HK-2 (cell line): ENCODE results near the gene BBS5.
"Not testable (repeated sequence)": the region's sequence is repeated elsewhere in the genome, so short reads cannot be mapped to it uniquely, and the experiment has no call there.

Experiments
- DNase-seq: peaks from one replicate; pipeline ENCODE4 v3.0.0-alpha.2; 2018; ENCODE audit not compliant: unreplicated experiment

BBS5 gene

GRCh38 chr2:169479257-169480078, at the start of gene BBS5:
TSS of gene BBS5 (plus strand) at chr2:169479494. CDS start at chr2:169479554, 60 bp downstream.
- peak; percentile 80 for DNase-seq

- not testable (repeated sequence) for DNase-seq
Measured at GRCh38 chr2:169431772-169432171, 47.5 kb upstream of the BBS5 start.

GRCh38 chr2:169434236-169434635, 45.1 kb upstream of the BBS5 start:
- not testable (repeated sequence) for DNase-seq

- no peak for DNase-seq
Measured at GRCh38 chr2:169438466-169439072, 40.7 kb upstream of the BBS5 start.

GRCh38 chr2:169439900-169440299, 39.4 kb upstream of the BBS5 start:
- no peak for DNase-seq

GRCh38 chr2:169446452-169446851, 32.8 kb upstream of the BBS5 start:
- no peak for DNase-seq

GRCh38 chr2:169448316-169448715, 31.0 kb upstream of the BBS5 start:
- DNase-seq, result no peak

GRCh38 chr2:169448865-169449264, 30.4 kb upstream of the BBS5 start:
- no peak for DNase-seq

- no peak for DNase-seq
Measured at GRCh38 chr2:169452080-169452479, 27.2 kb upstream of the BBS5 start.

- DNase-seq, result not testable (repeated sequence)
Measured at GRCh38 chr2:169453044-169453443, 26.2 kb upstream of the BBS5 start.

GRCh38 chr2:169461143-169461542, 18.2 kb upstream of the BBS5 start:
- no peak for DNase-seq

GRCh38 chr2:169462896-169463695, 16.2 kb upstream of the BBS5 start:
- no peak for DNase-seq

- DNase-seq, result no peak
Measured at GRCh38 chr2:169464466-169464865, 14.8 kb upstream of the BBS5 start.

GRCh38 chr2:169464882-169465281, 14.4 kb upstream of the BBS5 start:
- no peak for DNase-seq

- DNase-seq, result no peak
Measured at GRCh38 chr2:169468841-169469240, 10.5 kb upstream of the BBS5 start.

GRCh38 chr2:169469952-169470572, 9.2 kb upstream of the BBS5 start:
- DNase-seq, result no peak

GRCh38 chr2:169472249-169472648, 7.0 kb upstream of the BBS5 start:
- no peak for DNase-seq

GRCh38 chr2:169476459-169476858, 2.8 kb upstream of the BBS5 start:
- no peak for DNase-seq

- DNase-seq, result no peak
Measured at GRCh38 chr2:169478339-169478738, 955 bp upstream of the BBS5 start.

- DNase-seq, result no peak
Measured at GRCh38 chr2:169478745-169479256, 493 bp upstream of the BBS5 start.

- no peak for DNase-seq
Measured at GRCh38 chr2:169480079-169480465, 778 bp downstream of the BBS5 start.

GRCh38 chr2:169485650-169486138, 6.4 kb downstream of the BBS5 start:
- no peak for DNase-seq
